Rectal smooth muscle tissue (tissue), 1 donor: Measurements from ENCODE around the gene CPA2.

Experiments
- H3K27ac ChIP-seq: one replicate; pipeline ENCODE4 v1.7.0; 2013; ENCODE audit warnings: low read depth, low read length, inconsistent platforms
- H3K27me3 ChIP-seq: one replicate; pipeline ENCODE4 v1.7.0; 2013; ENCODE audit warnings: low read length; ENCODE audit not compliant: control insufficient read depth, insufficient read depth
- H3K36me3 ChIP-seq: one replicate; pipeline ENCODE4 v1.7.0; 2013; ENCODE audit warnings: low read length; ENCODE audit not compliant: control insufficient read depth, insufficient read depth
- H3K4me1 ChIP-seq: one replicate; pipeline ENCODE4 v1.7.0; 2013; ENCODE audit warnings: low read length; ENCODE audit not compliant: control insufficient read depth, insufficient read depth
- H3K4me3 ChIP-seq: one replicate; pipeline ENCODE4 v1.7.0; 2013; ENCODE audit warnings: low read length
- H3K9ac ChIP-seq: one replicate; pipeline ENCODE4 v1.7.0; 2013; ENCODE audit warnings: low read length

Gene CPA2

GRCh38 chr7:130293521-130293920 lies 26.9 kb downstream of the CPA2 start:
- no peak overlapping the region for H3K27ac ChIP-seq
- no peaks in the 10 kb centered on the region for H3K4me1 ChIP-seq
- H3K4me3 ChIP-seq, result no peak overlapping the region
- H3K9ac ChIP-seq, result no peak overlapping the region
- H3K27me3 ChIP-seq, result no peaks in the 10 kb centered on the region
- H3K36me3 ChIP-seq, result no peaks in the 10 kb centered on the region

- Histone ChIP-seq H3K27me3 (no peaks in the 10 kb centered on the region), H3K4me3 (no peak overlapping the region), H3K4me1 (no peaks in the 10 kb centered on the region), H3K9ac (no peak overlapping the region), H3K36me3 (no peaks in the 10 kb centered on the region), H3K27ac (no peak overlapping the region)
Observed at GRCh38 chr7:130294314-130294713, 27.7 kb downstream of the CPA2 start.

GRCh38 chr7:130296221-130296951 lies 29.7 kb downstream of the CPA2 start:
- no peak overlapping the region for H3K9ac ChIP-seq
- no peak overlapping the region for H3K27ac ChIP-seq
- H3K27me3 ChIP-seq, result no peaks in the 10 kb centered on the region

GRCh38 chr7:130297628-130298543 lies 31.2 kb downstream of the CPA2 start:
- no peak overlapping the region for H3K9ac ChIP-seq
- no peak overlapping the region for H3K4me3 ChIP-seq

More at GRCh38 chr7:130296221-130296951, 29.7 kb downstream of the CPA2 start:
- no peaks in the 10 kb centered on the region for H3K4me1 ChIP-seq
- no peak overlapping the region for H3K4me3 ChIP-seq
- no peaks in the 10 kb centered on the region for H3K36me3 ChIP-seq

GRCh38 chr7:130298544-130299326 lies 32.1 kb downstream of the CPA2 start:
- Histone ChIP-seq H3K36me3 (no peaks in the 10 kb centered on the region), H3K27ac (no peak overlapping the region), H3K4me1 (no peaks in the 10 kb centered on the region), H3K27me3 (no peaks in the 10 kb centered on the region), H3K9ac (no peak overlapping the region), H3K4me3 (no peak overlapping the region)

More at GRCh38 chr7:130297628-130298543, 31.2 kb downstream of the CPA2 start:
- H3K36me3 ChIP-seq, result no peaks in the 10 kb centered on the region
- no peak overlapping the region for H3K27ac ChIP-seq
- H3K4me1 ChIP-seq, result no peaks in the 10 kb centered on the region
- no peaks in the 10 kb centered on the region for H3K27me3 ChIP-seq

- Histone ChIP-seq H3K4me1 (no peaks in the 10 kb centered on the region), H3K9ac (no peak overlapping the region), H3K4me3 (no peak overlapping the region), H3K36me3 (no peaks in the 10 kb centered on the region), H3K27ac (no peak overlapping the region), H3K27me3 (no peaks in the 10 kb centered on the region)
Observed at GRCh38 chr7:130299866-130300265, 33.2 kb downstream of the CPA2 start.

- no peaks in the 10 kb centered on the region for H3K36me3 ChIP-seq
- no peak overlapping the region for H3K9ac ChIP-seq
- no peak overlapping the region for H3K27ac ChIP-seq
- no peaks in the 10 kb centered on the region for H3K4me1 ChIP-seq
- no peak overlapping the region for H3K4me3 ChIP-seq
- no peaks in the 10 kb centered on the region for H3K27me3 ChIP-seq
Observed at GRCh38 chr7:130301501-130302020, 34.9 kb downstream of the CPA2 start.

GRCh38 chr7:130302649-130303048 lies 36.0 kb downstream of the CPA2 start:
- H3K9ac ChIP-seq, result no peak overlapping the region
- H3K4me3 ChIP-seq, result no peak overlapping the region
- H3K36me3 ChIP-seq, result no peaks in the 10 kb centered on the region
- H3K4me1 ChIP-seq, result no peaks in the 10 kb centered on the region
- H3K27ac ChIP-seq, result no peak overlapping the region
- no peaks in the 10 kb centered on the region for H3K27me3 ChIP-seq

GRCh38 chr7:130303127-130303526 lies 36.5 kb downstream of the CPA2 start:
- Histone ChIP-seq H3K36me3 (no peaks in the 10 kb centered on the region), H3K9ac (no peak overlapping the region), H3K27ac (no peak overlapping the region), H3K4me1 (no peaks in the 10 kb centered on the region), H3K27me3 (no peaks in the 10 kb centered on the region), H3K4me3 (no peak overlapping the region)

GRCh38 chr7:130303551-130303950 lies 36.9 kb downstream of the CPA2 start:
- Histone ChIP-seq H3K4me3 (no peak overlapping the region), H3K27ac (no peak overlapping the region), H3K36me3 (no peaks in the 10 kb centered on the region), H3K27me3 (no peaks in the 10 kb centered on the region), H3K4me1 (no peaks in the 10 kb centered on the region), H3K9ac (no peak overlapping the region)

GRCh38 chr7:130303982-130304381 lies 37.3 kb downstream of the CPA2 start:
- H3K4me3 ChIP-seq, result no peak overlapping the region
- H3K4me1 ChIP-seq, result no peaks in the 10 kb centered on the region
- no peaks in the 10 kb centered on the region for H3K36me3 ChIP-seq
- H3K9ac ChIP-seq, result no peak overlapping the region
- H3K27ac ChIP-seq, result no peak overlapping the region
- H3K27me3 ChIP-seq, result no peaks in the 10 kb centered on the region

GRCh38 chr7:130304878-130305277 lies 38.2 kb downstream of the CPA2 start:
- Histone ChIP-seq H3K27me3 (no peaks in the 10 kb centered on the region), H3K9ac (no peak overlapping the region), H3K4me1 (no peaks in the 10 kb centered on the region), H3K4me3 (no peak overlapping the region), H3K36me3 (no peaks in the 10 kb centered on the region), H3K27ac (no peak overlapping the region)
